A673 (cell line): Measurements from ENCODE around the gene HEXIM1. TPM values are rescaled to one million over a fixed set of nuclear protein-coding genes. Genes with fewer than 3 reads are reported as not detected.

Experiments used
- BruUV-seq: library from RNA; stranded (reverse); fragments of 400-500 nt; replicated peaks from 2 replicates; lab custom pipeline; 2021; lab: Mats Ljungman, UMichigan
- CTCF ChIA-PET: fragments of 300-600 bp; sonication (Branson Sonifier 250); formaldehyde crosslinking; loops from one replicate; lab custom pipeline; 2022; ENCODE audit warnings: antibody characterized with exemption; lab: Charles Lee
- POLR2A ChIA-PET: fragments of 300-600 bp; sonication (Branson Sonifier 250); formaldehyde crosslinking; loops from one replicate; lab custom pipeline; 2022; ENCODE audit warnings: antibody characterized with exemption; ENCODE audit not compliant: low non-redundant PET; lab: Charles Lee
- DNase-seq: peaks from one replicate; pipeline ENCODE4 v3.0.0-alpha.2; 2015; ENCODE audit warnings: low spot score
- H3K27ac ChIP-seq: fragments of 200-600 bp; sonication (generic); 2 replicates; pipeline ENCODE4 v1.5.1; 2016; ENCODE audit warnings: mixed run types, low read depth, mild to moderate bottlenecking, mixed read lengths, antibody characterized with exemption, low read length; ENCODE audit not compliant: poor library complexity, severe bottlenecking
- H3K27me3 ChIP-seq: fragments of 200-600 bp; sonication (generic); replicated peaks from 2 replicates; pipeline ENCODE4 v1.6.1; 2017; ENCODE audit warnings: mixed run types, low read depth, mild to moderate bottlenecking, mixed read lengths, antibody characterized with exemption, low read length; ENCODE audit not compliant: insufficient read depth, poor library complexity
- H3K36me3 ChIP-seq: fragments of 200-600 bp; sonication (generic); 2 replicates; pipeline ENCODE4 v1.6.1; 2016; ENCODE audit warnings: mixed run types, mild to moderate bottlenecking, mixed read lengths, antibody characterized with exemption, low read length; ENCODE audit not compliant: insufficient read depth, poor library complexity, severe bottlenecking
- H3K4me1 ChIP-seq: fragments of 200-600 bp; sonication (generic); 2 replicates; pipeline ENCODE4 v1.6.1; 2017; ENCODE audit warnings: mixed run types, mild to moderate bottlenecking, mixed read lengths, antibody characterized with exemption, low read length; ENCODE audit not compliant: insufficient read depth, poor library complexity, severe bottlenecking
- H3K4me3 ChIP-seq: fragments of 200-600 bp; sonication (generic); 2 replicates; pipeline ENCODE4 v1.5.1; 2016; ENCODE audit warnings: low read depth, mixed run types, mild to moderate bottlenecking, mixed read lengths, low read length; ENCODE audit not compliant: poor library complexity, severe bottlenecking
- H3K9me3 ChIP-seq: fragments of 200-600 bp; sonication (generic); 2 replicates; pipeline ENCODE4 v1.6.1; 2016; ENCODE audit warnings: mixed run types, low read depth, mild to moderate bottlenecking, mixed read lengths, antibody characterized with exemption, low read length; ENCODE audit not compliant: poor library complexity, severe bottlenecking
- CTCF ChIP-seq: fragments of 300-800, 200-600 bp; sonication (generic); conservative IDR thresholded peaks from 2 replicates; pipeline ENCODE4 v1.5.1; 2017; ENCODE audit warnings: low read depth, mild to moderate bottlenecking, antibody characterized with exemption, low read length, moderate library complexity, mixed read lengths
- EZH2 ChIP-seq: fragments of 200-600 bp; sonication (generic); IDR thresholded peaks from 2 replicates; pipeline ENCODE4 v1.6.1; 2017; ENCODE audit warnings: borderline replicate concordance, low read depth, mild to moderate bottlenecking, mixed read lengths, antibody characterized with exemption, low read length; ENCODE audit not compliant: poor library complexity, severe bottlenecking
- intact Hi-C: fragments of 100-400 bp; cut with micrococcal nuclease; formaldehyde crosslinking; loops from one replicate; pipeline ENCODE4 v1.10.0; 2022; ENCODE audit not compliant: unreplicated experiment
- microRNA-seq: library from miRNA; unstranded; fragments of <30 nt; microRNA quantifications from one replicate; pipeline ENCODE4 v1.2.0, GENCODE V29; 2021
- total RNA-seq: library from RNA; stranded (reverse); gene quantifications from 2 replicates; pipeline ENCODE4 v1.2.3, GENCODE V29; 2021

HEXIM1 gene
- total RNA-seq, 1 experiment from 2014 or later: 21.2 TPM

- Histone ChIP-seq H3K4me3 (no peak overlapping the region), H3K4me1 (peaks cover 4% of the 10 kb centered on the region), H3K27me3 (no peaks in the 10 kb centered on the region), H3K9me3 (no peaks in the 10 kb centered on the region), H3K36me3 (no peaks in the 10 kb centered on the region), H3K27ac (no peak overlapping the region)
- TF ChIP-seq EZH2 (no peak), CTCF (peak; percentile 84)
- ChIA-PET POLR2A (no interaction called here), CTCF (interaction anchor here (0.6 to 3.0 kb wide), 7 partner anchors 21 to 394 kb away, joined by 3 to 45 read pairs (median 3); partner anchors contain the start of genes ACBD4 and HEXIM1)
- peak; percentile 68 for DNase-seq
- intact Hi-C loops: loop anchor here (1.0 kb wide), 1 partner anchor 62 kb away; the partner anchor contains the start of gene ACBD4
- no TSS peak for BruUV-seq
Measured at GRCh38 chr17:45197555-45198334, 49.5 kb downstream of the HEXIM1 start.

GRCh38 chr17:45200701-45201100, 52.4 kb downstream of the HEXIM1 start:
- TF ChIP-seq CTCF: no peak
- TF ChIP-seq EZH2: no peak
- Histone ChIP-seq H3K27ac (no peak overlapping the region), H3K4me3 (no peak overlapping the region), H3K9me3 (no peaks in the 10 kb centered on the region), H3K27me3 (no peaks in the 10 kb centered on the region), H3K36me3 (no peaks in the 10 kb centered on the region), H3K4me1 (peaks cover 4% of the 10 kb centered on the region)
- BruUV-seq: no TSS peak
- intact Hi-C loops: no loop called here
- CTCF ChIA-PET: interaction anchor here (0.7 to 1.7 kb wide), 3 partner anchors 31 to 282 kb away, joined by 5 to 15 read pairs (median 6); partner anchors contain the start of gene ACBD4
- no peak for DNase-seq
- POLR2A ChIA-PET: no interaction called here

GRCh38 chr17:45201457-45201856, 53.2 kb downstream of the HEXIM1 start:
- no TSS peak for BruUV-seq
- no peaks in the 10 kb centered on the region for H3K36me3 ChIP-seq
- POLR2A ChIA-PET: no interaction called here
- H3K4me1 ChIP-seq: peaks cover 4% of the 10 kb centered on the region
- TF ChIP-seq CTCF (no peak), EZH2 (no peak)
- intact Hi-C loops: no loop called here
- no peak overlapping the region for H3K27ac ChIP-seq
- no peak overlapping the region for H3K4me3 ChIP-seq
- H3K9me3 ChIP-seq: no peaks in the 10 kb centered on the region
- no peaks in the 10 kb centered on the region for H3K27me3 ChIP-seq
- no peak for DNase-seq
- CTCF ChIA-PET: interaction anchor here (0.7 to 1.7 kb wide), 2 partner anchors 31 to 66 kb away, joined by 5 to 15 read pairs; partner anchors contain the start of gene ACBD4

Small RNA genes lying within 50 kb of the gene (microRNA-seq; reads per million reads assigned to microRNA genes)
- not detected for gene MIR6784

Other genes with a start within 250 kb of the HEXIM1 start
- 133 and 144 TPM in 2 replicates for gene EFTUD2, start 249.0 kb upstream of the HEXIM1 start, total RNA-seq
- gene GFAP, start 233.0 kb upstream of the HEXIM1 start, total RNA-seq: not detected in 2 replicates
- 49.4 and 54.3 TPM in 2 replicates for gene KIF18B, start 200.7 kb upstream of the HEXIM1 start, total RNA-seq
- 8.6 and 10.8 TPM in 2 replicates for gene C1QL1, start 180.2 kb upstream of the HEXIM1 start, total RNA-seq
- gene DCAKD, start 96.8 kb upstream of the HEXIM1 start, total RNA-seq: 19.1 and 21.8 TPM in 2 replicates
- gene NMT1, start 87.2 kb upstream of the HEXIM1 start, total RNA-seq: 108 and 118 TPM in 2 replicates
- gene PLCD3, start 16.0 kb upstream of the HEXIM1 start, total RNA-seq: 12.0 and 18.5 TPM in 2 replicates
- 1.4 and 4.2 TPM in 2 replicates for gene ACBD4, start 12.8 kb upstream of the HEXIM1 start, total RNA-seq
- 4.6 and 4.8 TPM in 2 replicates for gene HEXIM2, start 13.4 kb downstream of the HEXIM1 start, total RNA-seq
- 1.0 and 1.4 TPM in 2 replicates for gene FMNL1, start 73.4 kb downstream of the HEXIM1 start, total RNA-seq
- gene SPATA32, start 113.6 kb downstream of the HEXIM1 start, total RNA-seq: 0.22 TPM in 1 of 2 replicates, not detected in the other
- 3.0 and 5.5 TPM in 2 replicates for gene MAP3K14, start 168.5 kb downstream of the HEXIM1 start, total RNA-seq